ENCODE results near the gene CCDC185.

CCDC185 gene

GRCh38 chr1:223423641-223424233, 30.5 kb downstream of the CCDC185 start:
- H3K4me3 ChIP-seq (ENCODE audit: low read length), result no peak overlapping the region
- no peaks in the 10 kb centered on the region for H3K36me3 ChIP-seq (ENCODE audit: insufficient read depth, low read length)
- H3K4me1 ChIP-seq (ENCODE audit: insufficient read depth, low read length), result no peaks in the 10 kb centered on the region
- no peaks in the 10 kb centered on the region for H3K9me3 ChIP-seq (ENCODE audit: low read length)
- no peaks in the 10 kb centered on the region for H3K27me3 ChIP-seq (ENCODE audit: insufficient read depth, low read length)
- no peak overlapping the region for H2AFZ ChIP-seq (ENCODE audit: low read depth, low read length)

- no peak overlapping the region for H2AFZ ChIP-seq (ENCODE audit: low read depth, low read length)
- H3K4me1 ChIP-seq (ENCODE audit: insufficient read depth, low read length), result no peaks in the 10 kb centered on the region
- no peak overlapping the region for H3K4me3 ChIP-seq (ENCODE audit: low read length)
- H3K9me3 ChIP-seq (ENCODE audit: low read length), result no peaks in the 10 kb centered on the region
- no peaks in the 10 kb centered on the region for H3K36me3 ChIP-seq (ENCODE audit: insufficient read depth, low read length)
- no peaks in the 10 kb centered on the region for H3K27me3 ChIP-seq (ENCODE audit: insufficient read depth, low read length)
Measured at GRCh38 chr1:223425550-223425949, 32.3 kb downstream of the CCDC185 start.

GRCh38 chr1:223426936-223427335, 33.7 kb downstream of the CCDC185 start:
- no peaks in the 10 kb centered on the region for H3K9me3 ChIP-seq (ENCODE audit: low read length)
- H3K4me1 ChIP-seq (ENCODE audit: insufficient read depth, low read length), result no peaks in the 10 kb centered on the region
- H3K27me3 ChIP-seq (ENCODE audit: insufficient read depth, low read length), result no peaks in the 10 kb centered on the region
- no peak overlapping the region for H2AFZ ChIP-seq (ENCODE audit: low read depth, low read length)
- H3K4me3 ChIP-seq (ENCODE audit: low read length), result no peak overlapping the region
- H3K36me3 ChIP-seq (ENCODE audit: insufficient read depth, low read length), result no peaks in the 10 kb centered on the region

GRCh38 chr1:223429313-223429731, 36.1 kb downstream of the CCDC185 start:
- H3K27me3 ChIP-seq (ENCODE audit: insufficient read depth, low read length), result no peaks in the 10 kb centered on the region
- H2AFZ ChIP-seq (ENCODE audit: low read depth, low read length), result no peak overlapping the region
- H3K4me1 ChIP-seq (ENCODE audit: insufficient read depth, low read length), result no peaks in the 10 kb centered on the region
- H3K4me3 ChIP-seq (ENCODE audit: low read length), result no peak overlapping the region
- no peaks in the 10 kb centered on the region for H3K9me3 ChIP-seq (ENCODE audit: low read length)
- no peaks in the 10 kb centered on the region for H3K36me3 ChIP-seq (ENCODE audit: insufficient read depth, low read length)

- Histone ChIP-seq H3K4me3 (ENCODE audit: low read length) (no peak overlapping the region), H3K36me3 (ENCODE audit: insufficient read depth, low read length) (no peaks in the 10 kb centered on the region), H3K4me1 (ENCODE audit: insufficient read depth, low read length) (no peaks in the 10 kb centered on the region)
Measured at GRCh38 chr1:223429821-223430220, 36.6 kb downstream of the CCDC185 start.

GRCh38 chr1:223430236-223430635, 37.0 kb downstream of the CCDC185 start:
- no peaks in the 10 kb centered on the region for H3K9me3 ChIP-seq (ENCODE audit: low read length)
- no peak overlapping the region for H3K4me3 ChIP-seq (ENCODE audit: low read length)
- H3K36me3 ChIP-seq (ENCODE audit: insufficient read depth, low read length), result no peaks in the 10 kb centered on the region
- no peaks in the 10 kb centered on the region for H3K4me1 ChIP-seq (ENCODE audit: insufficient read depth, low read length)
- H3K27me3 ChIP-seq (ENCODE audit: insufficient read depth, low read length), result no peaks in the 10 kb centered on the region
- H2AFZ ChIP-seq (ENCODE audit: low read depth, low read length), result no peak overlapping the region

More at GRCh38 chr1:223429821-223430220, 36.6 kb downstream of the CCDC185 start:
- H2AFZ ChIP-seq (ENCODE audit: low read depth, low read length), result no peak overlapping the region
- H3K27me3 ChIP-seq (ENCODE audit: insufficient read depth, low read length), result no peaks in the 10 kb centered on the region
- no peaks in the 10 kb centered on the region for H3K9me3 ChIP-seq (ENCODE audit: low read length)

GRCh38 chr1:223437151-223437550, 43.9 kb downstream of the CCDC185 start:
- Histone ChIP-seq H3K4me3 (ENCODE audit: low read length) (no peak overlapping the region), H3K9me3 (ENCODE audit: low read length) (no peaks in the 10 kb centered on the region), H2AFZ (ENCODE audit: low read depth, low read length) (no peak overlapping the region), H3K27me3 (ENCODE audit: insufficient read depth, low read length) (no peaks in the 10 kb centered on the region), H3K4me1 (ENCODE audit: insufficient read depth, low read length) (no peaks in the 10 kb centered on the region), H3K36me3 (ENCODE audit: insufficient read depth, low read length) (no peaks in the 10 kb centered on the region)

GRCh38 chr1:223443397-223443796, 50.2 kb downstream of the CCDC185 start:
- Histone ChIP-seq H3K4me3 (ENCODE audit: low read length) (no peak overlapping the region), H3K27me3 (ENCODE audit: insufficient read depth, low read length) (no peaks in the 10 kb centered on the region), H2AFZ (ENCODE audit: low read depth, low read length) (no peak overlapping the region), H3K4me1 (ENCODE audit: insufficient read depth, low read length) (no peaks in the 10 kb centered on the region), H3K9me3 (ENCODE audit: low read length) (no peaks in the 10 kb centered on the region), H3K36me3 (ENCODE audit: insufficient read depth, low read length) (no peaks in the 10 kb centered on the region)

GRCh38 chr1:223444411-223444810, 51.2 kb downstream of the CCDC185 start:
- H3K36me3 ChIP-seq (ENCODE audit: insufficient read depth, low read length), result no peaks in the 10 kb centered on the region
- H3K27me3 ChIP-seq (ENCODE audit: insufficient read depth, low read length), result no peaks in the 10 kb centered on the region
- H2AFZ ChIP-seq (ENCODE audit: low read depth, low read length), result no peak overlapping the region
- no peaks in the 10 kb centered on the region for H3K9me3 ChIP-seq (ENCODE audit: low read length)
- H3K4me1 ChIP-seq (ENCODE audit: insufficient read depth, low read length), result no peaks in the 10 kb centered on the region
- H3K4me3 ChIP-seq (ENCODE audit: low read length), result no peak overlapping the region

Data from neuron (in vitro differentiated cells).